GM10266 (cell line): ENCODE measurements around the gene ERC1.

Experiments
- DNase-seq: peaks from one replicate; pipeline ENCODE4 v3.0.0; 2012; ENCODE audit errors: extremely low spot score
- CTCF ChIP-seq: IDR thresholded peaks from 2 replicates; pipeline ENCODE4 v1.5.1; 2012; ENCODE audit warnings: mild to moderate bottlenecking, low read depth; ENCODE audit not compliant: control insufficient read depth, insufficient read depth; ENCODE audit errors: missing control alignments

The ERC1 gene

GRCh38 chr12:1059162-1059561 lies 68.1 kb downstream of the ERC1 start:
- TF ChIP-seq CTCF = no peak
- DNase-seq = no peak

- no peak for TF ChIP-seq CTCF
- no peak for DNase-seq
These were observed 72.8 kb downstream of the ERC1 start for GRCh38 chr12:1063852-1064251.

GRCh38 chr12:1064317-1064716 lies 73.3 kb downstream of the ERC1 start:
- no peak for DNase-seq
- TF ChIP-seq CTCF = no peak

- DNase-seq = no peak
- no peak for TF ChIP-seq CTCF
These were observed 74.6 kb downstream of the ERC1 start for GRCh38 chr12:1065629-1066028.

GRCh38 chr12:1069846-1070245 lies 78.8 kb downstream of the ERC1 start:
- no peak for TF ChIP-seq CTCF
- DNase-seq = no peak

GRCh38 chr12:1071182-1071581 lies 80.2 kb downstream of the ERC1 start:
- DNase-seq = no peak
- TF ChIP-seq CTCF = no peak

GRCh38 chr12:1073652-1074051 lies 82.6 kb downstream of the ERC1 start:
- no peak for TF ChIP-seq CTCF
- DNase-seq = no peak
